ENCODE data around the gene ZBTB16.

The ZBTB16 gene

DNA sequence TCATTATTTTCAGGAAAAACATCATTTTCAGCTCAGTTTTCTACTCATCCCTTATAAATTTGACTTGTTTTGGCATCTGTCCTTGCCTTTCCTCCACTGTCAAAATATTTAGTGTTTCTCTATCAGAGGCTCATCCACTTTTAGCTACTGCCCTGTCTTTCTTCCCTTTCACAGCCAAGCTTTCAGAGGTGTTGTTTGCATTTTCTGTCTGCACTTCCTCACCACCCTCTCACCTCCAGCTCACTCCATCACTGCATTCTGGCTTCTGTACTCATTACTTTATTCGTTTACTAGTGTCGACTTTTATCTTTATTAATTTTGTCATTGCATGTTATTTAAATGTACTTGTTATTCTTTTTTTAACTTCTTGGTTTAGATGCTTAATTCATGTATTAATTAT is 210.0 kb downstream of the ZBTB16 start:
- no peak for DNase-seq

- no peak for DNase-seq
Observed at GRCh38 chr11:114270531-114271270, 211.2 kb downstream of the ZBTB16 start.

GRCh38 chr11:114271316-114271715 is 211.8 kb downstream of the ZBTB16 start:
- DNase-seq = no peak

GRCh38 chr11:114272311-114272710 is 212.8 kb downstream of the ZBTB16 start:
- no peak for DNase-seq

GRCh38 chr11:114273071-114273470 is 213.6 kb downstream of the ZBTB16 start:
- no peak for DNase-seq

DNA sequence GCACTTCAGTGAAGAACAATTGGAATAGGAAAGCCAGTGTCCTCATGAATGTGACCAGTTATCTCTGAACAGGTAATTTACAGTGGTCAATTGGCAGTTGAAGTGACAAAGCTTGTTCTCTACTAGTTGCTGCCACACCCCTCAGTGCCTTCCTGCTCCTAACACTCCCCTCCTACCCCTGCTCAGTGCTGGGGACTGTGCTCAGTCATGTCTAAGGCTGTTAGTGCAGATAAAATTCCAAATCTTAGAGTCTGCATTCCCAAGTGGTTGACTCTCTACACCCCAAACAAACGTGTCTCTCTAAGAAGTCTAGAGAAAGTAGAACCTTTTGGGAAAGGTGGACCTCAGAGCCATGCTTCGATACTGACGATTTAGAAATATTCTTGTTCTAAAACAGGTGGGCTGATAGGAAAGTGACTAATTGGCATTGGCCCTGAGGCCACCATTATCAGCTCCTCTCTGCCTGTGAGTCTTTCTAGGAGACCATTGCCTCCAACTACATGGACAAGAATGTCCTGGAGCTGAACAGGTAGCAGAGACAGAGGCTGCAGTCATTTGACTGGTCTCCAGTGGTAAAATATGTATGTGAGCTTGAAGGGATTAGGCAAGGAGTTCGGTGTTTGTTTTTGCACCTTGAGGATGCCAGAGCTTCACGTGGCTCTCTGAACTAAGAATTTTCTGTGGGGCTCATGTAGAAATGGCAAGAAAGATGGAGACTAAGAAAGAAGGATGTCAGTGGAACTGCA is 214.6 kb downstream of the ZBTB16 start:
- no peak for DNase-seq

DNA sequence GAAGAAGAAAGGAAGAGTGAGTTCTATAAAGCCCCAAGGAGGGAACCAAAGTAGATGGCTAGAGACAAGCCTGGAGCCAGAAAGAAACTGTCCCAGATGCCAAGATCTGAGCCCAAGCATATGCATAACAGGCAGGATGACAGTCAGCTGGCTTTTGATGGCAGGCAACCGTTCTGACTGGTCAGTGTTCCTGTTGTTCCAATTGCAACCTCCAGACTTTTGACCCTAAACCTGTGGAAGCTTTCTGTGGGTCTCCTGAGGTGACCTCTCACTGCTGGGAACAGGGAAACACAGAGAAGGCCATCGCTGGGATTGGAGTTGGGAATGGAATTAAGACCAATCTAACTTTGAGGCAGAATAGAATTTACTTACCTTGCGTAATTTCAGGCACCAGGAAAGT is 215.1 kb downstream of the ZBTB16 start:
- no peak for DNase-seq

GRCh38 chr11:114275280-114275679 is 215.8 kb downstream of the ZBTB16 start:
- no peak for DNase-seq

GRCh38 chr11:114276077-114276476 is 216.6 kb downstream of the ZBTB16 start:
- no peak for DNase-seq

DNA sequence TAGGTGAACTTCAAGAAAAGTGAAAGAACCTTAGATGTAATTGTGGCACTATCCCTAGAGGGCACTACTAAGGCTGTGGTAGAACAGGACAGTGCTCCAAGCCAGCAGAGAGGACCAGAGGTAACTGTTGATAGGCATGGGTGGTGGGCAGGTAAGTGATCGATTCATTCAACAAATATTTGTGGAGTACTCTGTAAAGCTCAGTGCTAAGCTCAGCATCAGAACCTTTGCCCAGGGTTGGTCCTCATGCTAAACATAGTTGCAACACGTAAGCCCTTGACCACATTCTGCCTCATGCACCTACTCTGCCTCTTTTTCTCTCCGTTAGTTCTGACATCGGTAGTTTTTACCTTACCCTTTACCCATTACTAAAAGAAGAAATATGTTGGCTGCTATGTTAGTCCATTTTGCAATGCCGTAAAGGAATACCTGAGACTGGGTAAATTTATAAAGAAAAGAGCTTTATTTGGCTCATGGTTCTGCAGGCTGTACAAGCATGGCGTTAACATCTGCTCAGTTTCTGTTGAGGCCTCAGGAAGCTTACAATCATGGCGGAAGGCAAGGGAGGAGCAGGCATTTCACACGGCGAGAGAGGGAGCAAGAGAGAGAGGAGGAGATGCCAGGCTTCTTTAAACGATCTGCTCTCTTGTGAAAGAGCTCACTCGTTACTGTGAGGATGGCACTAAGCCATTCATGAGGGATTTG is 218.3 kb downstream of the ZBTB16 start:
- no peak for DNase-seq

- no peak for DNase-seq
Observed at GRCh38 chr11:114278342-114279065, 219.0 kb downstream of the ZBTB16 start.

DNA sequence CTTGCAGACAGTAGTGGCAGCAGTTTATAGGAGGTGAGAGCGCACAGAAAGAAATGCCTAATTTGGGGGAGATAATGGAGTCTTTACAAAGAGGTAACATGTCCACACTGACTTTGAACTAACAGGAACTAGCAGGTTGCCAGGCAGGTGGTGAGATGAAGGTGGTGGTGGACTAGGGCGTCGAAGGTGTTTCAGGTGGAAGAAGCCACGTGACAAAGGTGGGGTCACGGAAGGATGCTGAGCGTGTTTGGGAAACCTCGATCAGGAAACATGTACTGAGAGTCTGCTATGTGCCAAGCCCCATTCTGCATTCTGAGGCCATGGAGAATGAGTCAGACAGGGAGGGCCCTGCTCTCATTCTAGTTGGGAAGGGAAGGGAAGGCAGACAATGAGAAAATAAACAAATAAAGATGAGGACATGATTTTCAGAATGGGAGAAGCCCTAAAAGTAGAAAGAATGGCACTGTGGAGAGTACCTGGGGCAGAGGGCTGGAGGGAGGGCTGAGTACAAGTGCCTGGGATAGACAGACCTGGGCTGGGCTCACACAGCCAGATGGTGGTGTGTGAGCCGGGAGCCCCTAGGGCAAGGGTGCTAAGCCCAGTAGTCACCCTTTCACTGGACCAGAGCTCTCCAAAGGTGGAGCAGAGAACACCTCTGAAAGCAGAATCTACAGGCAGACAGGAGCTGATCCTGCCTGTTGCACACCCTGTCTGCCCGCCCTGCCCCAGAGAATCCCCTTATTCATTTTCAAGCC is 220.5 kb downstream of the ZBTB16 start:
- no peak for DNase-seq

DNA sequence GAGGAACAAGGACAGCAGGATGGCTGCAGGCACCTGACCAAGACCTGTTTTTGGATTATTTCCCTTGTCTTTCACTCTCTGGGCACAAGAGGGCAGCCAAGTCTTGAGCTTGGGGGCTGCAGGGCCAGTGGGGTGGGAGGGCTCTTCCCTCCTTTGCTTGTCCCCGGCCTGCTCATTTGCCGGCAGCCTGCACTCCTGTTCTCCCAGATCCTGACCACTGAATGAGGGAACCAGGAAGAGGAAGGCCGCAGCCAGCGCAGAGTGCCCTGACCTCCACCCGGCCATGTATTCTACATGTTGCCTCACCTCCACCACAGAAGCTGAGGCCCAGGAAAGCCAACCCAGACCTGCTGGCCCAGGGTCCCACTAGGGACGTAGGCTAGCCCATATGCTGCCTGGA is 221.2 kb downstream of the ZBTB16 start:
- no peak for DNase-seq

- no peak for DNase-seq
Observed at GRCh38 chr11:114281388-114281956, 222.0 kb downstream of the ZBTB16 start.

DNA sequence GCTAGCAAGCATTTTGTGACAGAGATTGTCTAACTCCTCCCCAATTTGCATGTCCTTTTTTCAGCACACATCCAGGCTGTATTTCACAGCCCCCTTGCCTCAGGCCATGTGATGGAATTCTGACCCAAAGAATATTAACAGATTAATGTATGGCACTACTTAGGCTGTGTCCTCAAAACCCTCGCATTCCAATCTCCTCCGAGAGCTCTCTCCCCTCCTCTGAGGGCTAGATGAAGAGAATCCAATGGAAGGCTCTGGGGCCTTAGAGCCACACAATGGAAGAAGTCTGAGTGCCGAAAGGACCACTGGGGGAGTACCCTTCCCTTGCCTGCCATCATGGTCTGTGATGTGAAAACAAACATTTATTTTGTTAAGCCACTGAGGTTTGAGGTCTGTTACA is 223.0 kb downstream of the ZBTB16 start:
- DNase-seq = no peak

DNA sequence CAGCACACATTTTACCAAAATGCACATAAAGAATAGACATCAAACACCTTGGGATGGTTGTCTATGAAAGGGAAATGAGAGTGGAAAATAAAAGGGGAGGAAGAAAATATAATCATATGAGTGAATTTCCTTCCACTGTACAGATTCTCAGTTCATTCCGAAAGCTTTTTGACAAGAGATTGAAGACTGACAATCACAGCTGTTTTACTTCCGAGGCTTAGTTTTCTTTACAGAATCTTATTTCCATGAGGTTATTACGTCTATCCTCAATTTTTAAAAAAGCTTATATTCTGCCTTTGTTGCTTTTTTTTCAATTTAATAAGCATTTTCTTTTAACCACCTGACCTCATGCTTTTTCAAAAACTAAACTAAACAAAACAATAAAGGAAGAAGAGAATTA is 223.9 kb downstream of the ZBTB16 start:
- DNase-seq = no peak

DNA sequence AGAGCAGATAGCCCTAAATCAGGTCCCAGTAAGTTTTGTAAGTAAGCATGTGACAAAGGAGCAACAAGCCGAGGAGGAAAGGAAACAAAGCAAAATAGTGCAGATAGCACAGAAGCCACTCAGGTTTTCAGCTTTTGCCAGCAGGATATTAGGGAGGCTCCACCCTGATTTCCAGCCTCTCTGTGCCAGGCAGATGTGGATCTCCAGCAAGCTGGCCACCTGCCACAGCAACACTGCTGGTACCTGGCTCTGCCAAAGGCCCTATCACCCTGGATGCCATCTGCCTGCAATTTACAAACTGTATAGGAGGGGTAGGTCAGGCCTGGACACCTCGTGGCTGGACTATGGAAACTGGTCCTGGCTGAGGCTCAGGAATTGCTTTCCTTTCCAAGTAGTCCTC is 224.5 kb downstream of the ZBTB16 start:
- DNase-seq = no peak

GRCh38 chr11:114284914-114285313 is 225.4 kb downstream of the ZBTB16 start:
- no peak for DNase-seq

DNA sequence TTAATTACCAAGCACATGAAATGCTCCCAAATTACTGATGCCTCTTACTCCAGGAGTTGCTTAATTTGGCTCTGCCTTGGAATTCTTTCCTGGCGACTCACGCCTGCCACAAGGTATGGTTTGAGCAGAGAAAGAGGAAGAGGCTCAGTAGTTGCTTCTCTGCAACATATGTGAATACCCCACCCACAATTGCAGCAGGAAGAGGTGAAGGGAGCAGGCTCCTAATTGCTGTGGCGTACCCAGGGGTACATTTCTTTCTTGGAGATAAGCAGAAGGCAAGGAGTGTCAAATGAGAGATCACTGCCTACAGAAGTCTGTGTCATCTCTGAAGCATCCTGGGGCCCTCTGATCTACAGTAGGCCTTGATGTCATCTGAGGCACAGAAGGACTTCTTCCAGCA is 226.1 kb downstream of the ZBTB16 start:
- no peak for DNase-seq

DNA sequence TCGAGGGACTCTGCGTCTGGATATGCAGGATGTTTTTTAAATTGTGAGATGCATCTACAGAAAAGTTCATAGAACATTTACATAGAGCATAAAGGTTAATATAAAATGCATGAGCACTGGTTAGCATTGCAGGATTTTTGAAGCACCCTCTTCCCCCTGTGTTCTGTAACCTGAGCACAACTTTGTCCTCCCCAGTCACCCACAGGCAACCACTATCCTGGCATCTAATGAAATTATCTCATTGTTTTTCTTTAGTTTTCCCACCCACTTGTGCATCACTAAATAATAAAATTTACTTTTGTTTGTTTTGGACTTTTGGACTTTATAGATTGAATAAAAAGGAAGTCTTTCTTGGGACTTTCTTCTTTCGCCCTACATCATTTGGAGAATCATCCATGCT is 226.7 kb downstream of the ZBTB16 start:
- no peak for DNase-seq

- DNase-seq = no peak
Observed at GRCh38 chr11:114287154-114287553, 227.6 kb downstream of the ZBTB16 start.

GRCh38 chr11:114288136-114288535 is 228.6 kb downstream of the ZBTB16 start:
- DNase-seq = no peak
